HG03280 (cell line): ENCODE data around the gene RNF114.

Experiments
- ATAC-seq: cut with Tn5 transposase; IDR thresholded peaks from one replicate; pipeline ENCODE4 v1.9.1; 2021; ENCODE audit warnings: mild to moderate bottlenecking, moderate library complexity; ENCODE audit not compliant: unreplicated experiment

Gene RNF114

GRCh38 chr20:49901588-49901987, 34.6 kb upstream of the RNF114 start:
- ATAC-seq, result no peak

DNA sequence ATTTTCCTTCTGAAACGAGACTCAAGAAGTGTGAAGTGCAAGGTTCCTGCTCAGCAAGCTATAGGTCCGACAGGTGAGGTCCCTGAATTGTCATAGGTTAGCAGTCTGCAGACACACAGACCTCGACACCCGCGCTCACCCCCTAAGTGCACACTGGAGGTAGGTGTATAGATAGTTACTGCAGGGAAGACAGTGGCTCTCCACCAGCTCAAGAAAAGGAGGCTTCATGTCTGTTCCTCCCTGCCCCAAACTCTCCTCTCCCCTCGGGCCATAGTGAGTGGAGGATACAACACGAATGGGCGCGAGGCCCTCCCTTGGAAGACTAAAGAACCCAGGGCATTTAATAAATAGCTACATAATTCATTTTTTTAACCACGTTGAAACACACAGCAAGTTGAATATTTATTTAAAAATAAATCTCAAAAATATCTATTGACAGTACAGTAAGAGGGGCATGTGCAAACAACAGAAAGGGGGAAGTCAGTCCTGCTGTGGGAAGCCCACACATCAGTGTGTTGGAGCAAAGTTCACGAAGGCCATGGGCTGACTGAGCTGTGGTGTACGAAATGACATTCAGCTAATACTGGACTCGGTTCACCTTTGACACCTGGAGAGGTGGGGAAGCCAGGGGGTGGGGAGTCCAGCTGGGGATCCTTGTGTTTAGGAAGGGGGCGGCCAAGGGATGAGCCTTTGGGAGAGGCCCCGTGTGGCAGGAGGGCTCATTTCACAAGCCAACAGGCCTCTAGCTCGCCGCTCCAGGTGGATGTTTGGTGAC, 31.6 kb upstream of the RNF114 start:
- ATAC-seq, result no peak

DNA sequence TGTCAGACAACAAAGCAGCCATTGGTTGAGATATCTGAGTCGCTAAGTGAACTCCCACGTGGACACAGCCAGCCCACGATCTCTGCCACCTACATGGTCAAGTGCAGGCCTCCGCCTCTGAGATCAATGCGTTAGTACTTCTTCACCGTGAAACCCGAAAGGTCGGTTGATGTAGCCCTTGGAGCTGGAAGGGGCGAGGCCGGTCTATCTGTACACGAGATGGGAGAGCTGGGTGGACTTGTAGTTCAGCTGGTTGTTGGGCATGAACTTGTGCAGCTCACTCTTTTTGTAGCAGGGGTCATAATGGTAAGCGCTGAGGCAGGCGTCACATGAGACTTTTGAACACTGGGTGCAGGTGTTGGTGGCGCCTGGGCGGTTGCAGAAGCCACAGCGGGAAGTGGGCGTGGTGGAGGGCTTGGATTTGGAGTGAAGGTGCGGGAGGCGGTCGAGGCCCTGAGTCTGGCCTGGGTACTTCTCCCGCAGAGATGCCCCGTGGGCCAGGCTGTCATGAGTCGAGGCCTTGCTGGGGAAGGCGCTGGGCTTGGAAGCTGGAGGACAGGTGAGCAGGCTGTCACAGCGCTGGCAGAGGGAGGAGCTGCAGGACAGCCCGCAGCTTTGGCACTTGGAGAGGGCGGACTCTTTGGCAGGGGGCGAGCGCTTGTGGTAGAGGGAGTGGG, 30.6 kb upstream of the RNF114 start:
- no peak for ATAC-seq

- ATAC-seq, result no peak
Observed at GRCh38 chr20:49906101-49906604, 30.0 kb upstream of the RNF114 start.

- ATAC-seq, result no peak
Observed at GRCh38 chr20:49906615-49907154, 29.5 kb upstream of the RNF114 start.

DNA sequence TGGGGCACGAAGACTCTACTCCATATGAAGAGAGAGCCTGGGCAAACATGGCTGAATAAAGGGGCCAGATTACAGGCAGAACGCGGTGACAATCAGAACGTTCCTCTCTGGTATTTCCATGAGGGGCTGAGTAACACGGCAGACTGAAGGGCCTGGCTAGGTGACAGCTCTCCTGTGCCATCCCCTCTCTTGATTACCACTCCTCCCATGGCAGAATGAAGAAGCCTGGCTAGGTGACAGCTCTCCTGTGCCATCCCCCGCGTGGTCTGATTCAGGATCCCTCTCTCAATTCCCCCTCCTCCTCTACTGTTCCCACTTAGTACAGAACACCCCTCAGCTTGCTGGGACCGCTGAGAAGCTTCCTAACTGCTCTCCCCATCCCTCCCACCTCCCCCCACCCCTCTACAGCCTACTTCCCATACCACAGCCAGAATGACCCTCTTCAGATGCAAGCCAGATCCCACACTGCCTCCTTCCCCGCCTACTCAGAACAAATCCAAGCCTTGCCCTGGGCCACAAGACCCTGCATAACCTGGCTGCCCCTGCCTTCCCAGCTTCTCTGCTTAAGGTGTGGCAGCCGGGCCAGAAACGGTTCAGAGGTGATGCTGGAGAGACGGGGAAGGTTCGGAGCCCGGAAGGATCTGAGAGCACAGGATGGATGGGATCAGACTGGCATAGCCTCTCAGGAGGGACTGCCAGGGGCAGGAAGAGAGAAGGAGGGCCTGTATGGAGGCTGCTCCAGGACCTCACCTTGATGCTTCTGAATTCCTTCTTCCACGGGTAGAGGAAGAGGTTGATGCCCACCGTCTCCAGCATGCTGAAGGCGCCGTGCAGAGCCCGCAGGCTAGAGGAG, 28.6 kb upstream of the RNF114 start:
- no peak for ATAC-seq

DNA sequence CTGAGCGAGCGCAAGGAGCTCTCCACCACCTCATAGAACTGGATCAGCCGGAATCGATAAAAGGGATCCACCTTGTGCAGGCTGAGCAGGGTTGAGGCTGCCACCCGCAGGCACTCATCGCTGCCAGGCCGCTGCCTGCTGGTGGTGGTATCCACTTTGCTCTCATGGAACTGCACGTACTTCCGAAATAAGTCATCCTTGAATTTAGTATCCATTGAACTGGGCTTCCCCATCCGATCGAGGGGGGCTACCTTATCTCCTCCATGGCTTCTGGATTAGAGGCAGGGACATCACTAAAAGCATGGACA, 28.0 kb upstream of the RNF114 start:
- ATAC-seq, result no peak

- no peak for ATAC-seq
Observed at GRCh38 chr20:49909499-49910339, 26.5 kb upstream of the RNF114 start.

- no peak for ATAC-seq
Observed at GRCh38 chr20:49910340-49910706, 25.9 kb upstream of the RNF114 start.

DNA sequence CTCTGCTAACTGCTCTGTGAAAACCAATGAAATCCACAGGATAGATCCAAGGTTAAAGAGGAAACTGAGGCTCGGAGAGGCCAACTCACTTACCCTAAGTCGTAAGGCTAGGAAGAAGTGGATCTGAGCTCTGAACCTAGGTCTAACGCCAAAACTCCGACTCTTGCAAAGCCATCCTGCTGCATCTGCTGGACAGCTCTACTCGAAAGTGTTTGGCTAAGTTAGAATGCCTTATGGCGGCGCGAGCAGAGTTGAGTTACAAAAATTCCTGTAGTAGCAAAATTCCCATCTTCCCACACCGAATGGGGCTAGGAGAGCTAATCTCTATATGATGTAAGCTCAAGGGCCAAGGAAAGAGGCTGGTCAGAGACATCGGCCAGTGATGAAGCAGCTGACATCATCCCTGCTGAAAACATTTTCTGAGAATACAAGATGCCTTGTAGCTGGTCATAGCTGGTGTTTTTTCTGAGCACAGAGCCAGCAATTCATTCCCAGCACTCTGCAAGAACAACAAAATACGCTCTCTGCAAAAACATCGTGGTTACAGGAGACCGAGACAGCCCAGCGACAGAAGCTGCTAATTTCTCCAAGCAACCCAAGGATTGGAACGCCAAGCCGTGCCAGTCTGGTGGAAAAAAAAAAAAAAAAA, 22.7 kb upstream of the RNF114 start:
- ATAC-seq, result no peak

DNA sequence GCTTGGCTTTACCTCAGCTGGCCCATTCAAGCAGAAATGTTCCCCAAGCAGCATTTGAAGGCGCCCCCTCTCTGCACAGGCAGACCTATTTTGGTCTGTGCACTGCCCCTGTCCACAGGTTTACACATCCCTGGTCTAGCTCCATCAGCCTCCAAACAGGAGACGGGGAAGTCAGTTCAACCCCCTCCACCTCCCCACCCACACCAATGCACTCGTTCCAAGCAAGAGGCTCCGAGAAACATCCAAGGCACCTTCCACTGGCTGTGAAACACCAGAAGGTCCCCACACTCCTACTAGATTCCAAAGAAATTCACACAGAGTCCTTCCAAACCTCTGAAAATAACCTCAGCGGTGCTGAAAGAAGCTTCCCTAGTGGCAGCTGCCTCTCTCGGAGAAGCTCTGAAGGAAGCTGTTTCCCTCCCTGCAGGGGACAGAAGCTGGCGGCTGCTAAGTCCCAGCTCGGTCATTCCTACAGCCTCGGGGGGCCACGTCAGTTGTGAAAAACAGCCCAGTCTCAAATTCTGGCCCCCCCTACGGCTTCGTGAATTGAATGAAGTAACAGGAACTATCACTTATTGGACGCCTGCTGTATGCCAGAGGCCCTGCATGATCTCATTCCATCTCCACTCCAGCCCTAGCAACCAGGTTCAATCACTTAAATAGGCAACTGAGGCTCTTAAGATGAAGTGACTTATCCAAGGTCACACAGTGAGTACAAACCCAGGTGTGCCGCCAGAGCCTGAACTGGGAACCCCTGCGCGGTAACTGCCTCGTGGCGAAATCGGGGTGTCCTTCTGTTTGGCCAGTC, 21.7 kb upstream of the RNF114 start:
- ATAC-seq, result no peak

DNA sequence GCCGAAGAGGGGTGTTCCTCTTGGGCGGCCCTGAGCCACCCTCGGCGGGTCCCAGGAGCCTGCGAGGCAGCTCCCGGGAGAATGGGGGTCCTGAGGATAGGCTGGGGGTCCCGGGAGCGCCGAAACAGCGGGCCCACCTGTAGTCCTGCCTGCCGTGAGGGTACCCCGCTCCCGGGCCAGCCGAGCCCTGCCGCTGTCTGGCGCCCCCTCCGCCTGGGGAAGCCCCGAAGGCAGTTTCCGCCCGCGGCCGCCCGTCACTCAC, 21.1 kb upstream of the RNF114 start:
- no peak for ATAC-seq

- peak; percentile 80 for ATAC-seq
Observed at GRCh38 chr20:49915380-49916145, 20.6 kb upstream of the RNF114 start, which contains the start of gene SPATA2. TSS of gene SPATA2 (minus strand) at chr20:49915529. CDS start at chr20:49908490, 7,039 bp downstream.

DNA sequence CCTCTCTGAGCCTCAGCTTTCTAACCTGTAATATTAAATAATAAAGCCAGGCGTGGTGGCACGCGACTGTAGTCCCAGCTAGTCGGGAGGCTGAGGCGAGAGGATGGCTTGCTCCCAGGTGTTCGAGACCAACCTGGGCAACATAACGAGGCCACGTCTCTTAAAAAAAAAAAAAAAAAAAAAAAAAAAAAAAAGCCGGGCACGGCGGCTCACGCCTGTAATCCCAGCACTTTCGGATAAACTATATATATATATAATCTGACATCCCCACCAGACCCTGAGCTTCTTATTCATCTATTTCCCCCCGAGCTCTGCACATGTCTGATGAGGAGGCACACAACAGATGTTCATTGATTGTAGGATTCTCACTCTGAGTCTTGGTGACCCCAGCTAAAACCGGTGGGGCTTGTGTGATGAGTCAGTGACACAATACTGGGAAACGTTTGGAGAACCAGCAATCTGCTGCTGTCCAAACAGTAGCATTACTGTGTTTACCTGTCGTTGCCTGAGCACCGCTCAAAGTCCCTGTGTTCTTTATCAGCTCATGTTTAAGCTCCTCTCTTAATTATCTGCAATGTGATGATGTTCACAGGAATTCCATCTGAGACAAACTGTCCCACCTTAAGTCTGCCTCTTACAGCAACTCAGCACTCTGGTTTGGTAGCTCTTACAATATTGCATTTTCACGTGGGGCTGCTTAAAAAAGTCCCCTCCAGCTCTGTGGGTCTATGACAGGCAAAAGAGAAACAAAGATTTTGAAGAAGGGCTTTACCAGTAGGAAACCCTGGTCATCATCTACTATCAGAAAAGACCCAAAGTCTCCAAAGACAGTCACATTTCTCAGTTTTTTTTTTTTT, 19.8 kb upstream of the RNF114 start:
- ATAC-seq, result no peak

DNA sequence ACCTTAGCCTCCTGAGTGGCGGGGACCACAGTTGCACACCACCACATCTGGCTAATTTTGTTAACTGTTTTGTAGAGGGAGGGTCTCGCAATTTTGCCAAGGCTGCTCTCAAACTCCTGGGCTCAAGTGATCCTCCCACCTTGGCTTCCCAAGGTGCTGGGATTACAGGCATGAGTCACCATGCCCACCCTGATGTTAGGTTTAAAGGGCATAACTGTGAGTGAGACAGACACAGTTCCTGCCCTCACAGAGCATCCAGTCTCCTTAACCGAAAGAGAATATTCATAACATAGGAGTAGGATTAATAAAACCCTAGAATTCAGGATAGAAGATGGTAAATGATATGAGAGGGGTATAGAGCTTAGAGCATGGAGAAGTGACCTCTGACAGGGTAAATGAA, 17.8 kb upstream of the RNF114 start:
- ATAC-seq, result no peak

- no peak for ATAC-seq
Observed at GRCh38 chr20:49919009-49919408, 17.2 kb upstream of the RNF114 start.

DNA sequence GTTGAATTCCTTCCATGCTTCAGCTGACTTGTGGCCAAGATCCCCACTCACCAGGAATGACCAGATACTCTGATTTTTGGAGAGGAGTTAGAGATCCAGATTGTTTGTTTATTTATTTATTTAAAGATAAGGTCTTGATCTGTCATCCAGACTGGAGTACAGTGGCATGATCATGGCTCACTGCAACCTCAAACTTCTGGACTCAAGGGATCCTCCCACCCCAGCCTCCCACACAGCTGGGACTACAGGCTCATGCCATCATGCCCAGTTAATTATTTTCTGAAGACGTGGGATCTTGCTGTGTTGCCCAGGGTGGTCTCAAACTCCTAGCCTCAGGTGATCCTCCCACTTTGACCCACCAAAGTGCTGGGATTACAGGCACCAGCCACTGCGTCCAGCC, 16.7 kb upstream of the RNF114 start:
- no peak for ATAC-seq

DNA sequence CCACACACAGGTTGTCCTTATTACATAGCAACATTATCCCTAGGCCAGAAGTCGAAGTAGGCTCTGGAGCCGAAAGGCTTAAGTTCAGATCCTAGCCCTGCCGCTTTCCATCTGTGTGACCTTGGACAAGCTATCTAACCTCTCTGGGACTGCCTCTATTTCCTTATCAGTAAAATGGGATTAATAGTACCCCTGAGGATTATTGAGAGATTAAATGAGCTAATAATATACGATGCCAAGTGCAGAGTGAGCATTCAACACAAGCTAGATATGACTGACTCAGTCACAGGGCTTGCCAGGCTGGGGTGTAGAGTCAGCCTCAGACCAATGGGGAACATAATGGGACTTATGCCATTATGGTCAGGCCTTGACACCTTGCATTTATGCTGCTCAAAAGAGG, 11.9 kb upstream of the RNF114 start:
- no peak for ATAC-seq
